Mucosa of descending colon (tissue), 3 donors: Measurements from ENCODE around the gene LXN. TPM values are rescaled to one million over a fixed set of nuclear protein-coding genes. Genes with fewer than 3 reads are reported as not detected.

ENCODE experiments used
- ATAC-seq: fragments of 200-7000 bp; cut with Tn5 transposase; one replicate; pipeline ENCODE4 v1.9.1; 2020; ENCODE audit warnings: mild to moderate bottlenecking, moderate library complexity
- DNase-seq, 3 donors: peaks; one replicate each; pipeline ENCODE4 v3.0.0-alpha.2; 2020
- H3K36me3 ChIP-seq: fragments of 200-600 bp; one replicate; pipeline ENCODE4 v1.8.0; 2021; ENCODE audit warnings: low read depth, mild to moderate bottlenecking
- H3K4me1 ChIP-seq: fragments of 200-600 bp; one replicate; pipeline ENCODE4 v1.8.0; 2021; ENCODE audit warnings: low read depth, mild to moderate bottlenecking
- H3K4me3 ChIP-seq: fragments of 200-600 bp; one replicate; pipeline ENCODE4 v1.8.0; 2021; ENCODE audit warnings: mild to moderate bottlenecking
- H3K9me3 ChIP-seq: fragments of 200-600 bp; one replicate; pipeline ENCODE4 v1.8.0; 2021; ENCODE audit warnings: mild to moderate bottlenecking
- CTCF ChIP-seq: fragments of 200-600 bp; IDR thresholded peaks from one replicate; pipeline ENCODE4 v1.8.0; 2022; ENCODE audit warnings: antibody characterized with exemption, mild to moderate bottlenecking
- intact Hi-C, 2 donors: fragments of 100-400 bp; cut with DNase I in 1 of 2; cut with micrococcal nuclease in 1 of 2; formaldehyde crosslinking; loops; one replicate each; pipeline versions ENCODE4 v1.11.0 to v1.11.1; 2022; cut with DNase I, micrococcal nuclease
- total RNA-seq, 3 donors: library from RNA; stranded (reverse); fragmentation: NEBNext Ultra II Directional in 2 of 3; extraction: Animal tissue kit (Norgen Biotek cat#: 25700) in 2 of 3; gene quantifications; one replicate each; pipeline versions ENCODE4 v1.2.1 to v1.2.4, GENCODE V29; 2021 to 2023
- donor health status: DM: no; HTN: no; CAD: no; lungs with moderate emphysema.
- donor health status: DM: no; HTN: no; CAD: no.
- donor health status: DM: no; HTN: yes; CAD: no.

Gene LXN
- total RNA-seq, 3 donors from 2014 or later, result 17.9 to 62.6 (median 48.9) TPM

- Histone ChIP-seq H3K4me3 (no peak overlapping the region), H3K36me3 (peaks cover 5% of the 10 kb centered on the region), H3K4me1 (no peaks in the 10 kb centered on the region), H3K9me3 (no peaks in the 10 kb centered on the region)
- ATAC-seq (no peak), DNase-seq (no peak)
- no peak for TF ChIP-seq CTCF
- intact Hi-C loops, result loop anchor here in 1 of 2 donors (10.0 kb wide), 1 partner anchor 131 kb away; no protein-coding TSS in a partner anchor
Observed at GRCh38 chr3:158663832-158664231, 8.6 kb downstream of the LXN start.

GRCh38 chr3:158663246-158663645 is 9.2 kb downstream of the LXN start:
- H3K36me3 ChIP-seq, result peaks cover 5% of the 10 kb centered on the region
- intact Hi-C loops, result loop anchor here in 1 of 2 donors (10.0 kb wide), 1 partner anchor 132 kb away; no protein-coding TSS in a partner anchor
- ATAC-seq (no peak), DNase-seq (no peak)
- H3K4me3 ChIP-seq, result no peak overlapping the region
- TF ChIP-seq CTCF, result no peak
- H3K4me1 ChIP-seq, result no peaks in the 10 kb centered on the region
- no peaks in the 10 kb centered on the region for H3K9me3 ChIP-seq

- Histone ChIP-seq H3K9me3 (no peaks in the 10 kb centered on the region), H3K36me3 (no peaks in the 10 kb centered on the region), H3K4me1 (no peaks in the 10 kb centered on the region), H3K4me3 (no peak overlapping the region)
- ATAC-seq (no peak), DNase-seq (no peak)
- TF ChIP-seq CTCF, result no peak
- intact Hi-C loops, result loop anchor here in 1 of 2 donors (10.0 kb wide), 1 partner anchor 134 kb away; no protein-coding TSS in a partner anchor
Observed at GRCh38 chr3:158660711-158661110, 11.7 kb downstream of the LXN start.

- intact Hi-C loops, result loop anchor here (5.0 to 10.0 kb wide), 2 partner anchors 133 to 135 kb away; no protein-coding TSS in a partner anchor
- DNase-seq (peak in 2 of 3 donors; percentile 53 to 79), ATAC-seq (peak; percentile 94)
- TF ChIP-seq CTCF, result peak; percentile 51
- no peaks in the 10 kb centered on the region for H3K4me1 ChIP-seq
- H3K4me3 ChIP-seq, result no peak overlapping the region
- H3K36me3 ChIP-seq, result no peaks in the 10 kb centered on the region
- no peaks in the 10 kb centered on the region for H3K9me3 ChIP-seq
Observed at GRCh38 chr3:158659454-158660237, 12.8 kb downstream of the LXN start.

GRCh38 chr3:158658889-158659288 is 13.6 kb downstream of the LXN start:
- TF ChIP-seq CTCF, result no peak
- ATAC-seq (no peak), DNase-seq (no peak)
- no peaks in the 10 kb centered on the region for H3K9me3 ChIP-seq
- intact Hi-C loops, result loop anchor here in 1 of 2 donors (5.0 kb wide), 1 partner anchor 133 kb away; no protein-coding TSS in a partner anchor
- H3K4me1 ChIP-seq, result no peaks in the 10 kb centered on the region
- no peaks in the 10 kb centered on the region for H3K36me3 ChIP-seq
- no peak overlapping the region for H3K4me3 ChIP-seq
